NCI-H128 (cell line): ENCODE results near the gene SLC6A3.
"Not testable (repeated sequence)": the region's sequence is repeated elsewhere in the genome, so short reads cannot be mapped to it uniquely, and the experiment has no call there.

Source experiments
- DNase-seq: peaks from one replicate; lab custom pipeline; 2025; ENCODE audit not compliant: unreplicated experiment; lab: John Stamatoyannopoulos, UW

SLC6A3 gene

GRCh38 chr5:1375871-1376810 is 69.1 kb downstream of the SLC6A3 start:
- no peak for DNase-seq

- no peak for DNase-seq
These were observed 70.6 kb downstream of the SLC6A3 start for GRCh38 chr5:1374679-1375055.

- no peak for DNase-seq
These were observed 71.1 kb downstream of the SLC6A3 start for GRCh38 chr5:1374030-1374678.

GRCh38 chr5:1371972-1372342 is 73.3 kb downstream of the SLC6A3 start:
- DNase-seq = not testable (repeated sequence)

- no peak for DNase-seq
These were observed 73.8 kb downstream of the SLC6A3 start for GRCh38 chr5:1371218-1371971.

GRCh38 chr5:1370006-1370405 is 75.2 kb downstream of the SLC6A3 start:
- no peak for DNase-seq

- no peak for DNase-seq
These were observed 76.5 kb downstream of the SLC6A3 start for GRCh38 chr5:1368756-1369155.

GRCh38 chr5:1368236-1368635 is 77.0 kb downstream of the SLC6A3 start:
- no peak for DNase-seq

- no peak for DNase-seq
These were observed 78.1 kb downstream of the SLC6A3 start for GRCh38 chr5:1367149-1367548.

GRCh38 chr5:1366514-1366913 is 78.7 kb downstream of the SLC6A3 start:
- no peak for DNase-seq

GRCh38 chr5:1364211-1364610 is 81.0 kb downstream of the SLC6A3 start:
- DNase-seq = no peak

GRCh38 chr5:1363581-1363980 is 81.7 kb downstream of the SLC6A3 start:
- DNase-seq = no peak

- no peak for DNase-seq
These were observed 82.1 kb downstream of the SLC6A3 start for GRCh38 chr5:1363160-1363559.

- DNase-seq = no peak
These were observed 82.8 kb downstream of the SLC6A3 start for GRCh38 chr5:1362242-1363015.

GRCh38 chr5:1360861-1361260 is 84.4 kb downstream of the SLC6A3 start:
- DNase-seq = no peak

GRCh38 chr5:1360367-1360766 is 84.9 kb downstream of the SLC6A3 start:
- DNase-seq = not testable (repeated sequence)

- DNase-seq = no peak
These were observed 85.5 kb downstream of the SLC6A3 start for GRCh38 chr5:1359713-1360112.

- DNase-seq = no peak
These were observed 86.1 kb downstream of the SLC6A3 start for GRCh38 chr5:1359031-1359645.

- DNase-seq = no peak
These were observed 86.6 kb downstream of the SLC6A3 start for GRCh38 chr5:1358726-1359025.

GRCh38 chr5:1357946-1358725 is 87.1 kb downstream of the SLC6A3 start:
- DNase-seq = no peak
